Ovary (tissue), 9 donors: Measurements from ENCODE around the gene BHMT2. TPM values are rescaled to one million over a fixed set of nuclear protein-coding genes. Genes with fewer than 3 reads are reported as not detected.

ENCODE experiments used
- DNase-seq, 5 donors: peaks; one replicate each; pipeline ENCODE4 v3.0.0-alpha.2; 2019 to 2020
- H3K27ac ChIP-seq, 2 donors: fragments of 200-600 bp; one replicate each; pipeline versions ENCODE4 v1.5.1 to v1.8.0; 2019 to 2022
- H3K27me3 ChIP-seq: fragments of 200-600 bp; one replicate; pipeline ENCODE4 v1.8.0; 2022
- H3K36me3 ChIP-seq: fragments of 200-600 bp; sonication (generic); one replicate; pipeline ENCODE4 v1.5.1; 2019
- H3K4me1 ChIP-seq: one replicate; pipeline ENCODE4 v1.8.1; 2013; ENCODE audit warnings: mild to moderate bottlenecking, moderate library complexity; ENCODE audit not compliant: insufficient read depth
- H3K4me3 ChIP-seq: fragments of 200-600 bp; sonication (generic); one replicate; pipeline ENCODE4 v1.5.1; 2017
- H3K9me3 ChIP-seq, 2 donors: fragments of 200-600 bp in 1 of 2; sonication (generic) in 1 of 2; one replicate each; pipeline versions ENCODE4 v1.5.1 to v1.8.1; 2013 to 2019; ENCODE audit warnings: mild to moderate bottlenecking in 1 of 2, moderate library complexity in 1 of 2
- EP300 ChIP-seq: sonication (generic); formaldehyde crosslinking; IDR thresholded peaks from one replicate; pipeline ENCODE4 v1.6.1; 2017; ENCODE audit warnings: antibody characterized with exemption
- POLR2A ChIP-seq: fragments of 450-650 bp; IDR thresholded peaks from one replicate; pipeline ENCODE4 v1.6.1; 2017; ENCODE audit warnings: antibody characterized with exemption, mild to moderate bottlenecking, moderate library complexity
- WGBS, 3 donors: extraction: QIAGEN DNeasy Blood & Tissue Kit in 1 of 3; methylation state at CpG; one replicate each; pipeline versions ENCODE4 v1.1.5 to v1.1.7; 2013 to 2017; 5-methylcytosine and 5-hydroxymethylcytosine counted together
- intact Hi-C, 4 donors: fragments of 100-400 bp; cut with DNase I; formaldehyde crosslinking; loops; one replicate each; pipeline versions ENCODE4 v1.11.0 to v1.15.1; 2022 to 2023
- polyA plus RNA-seq, 2 donors: library from polyadenylated mRNA; stranded (reverse); fragments of 200-250 nt in 1 of 2; fragments of 350-450 nt in 1 of 2; fragmentation: Illumina TruSeq in 1 of 2; extraction: RNeasy Lipid Tissue Mini Kit (QIAGEN cat#74804) in 1 of 2; gene quantifications; one replicate each; pipeline ENCODE4 v1.2.3, GENCODE V29; 2013 to 2014
- total RNA-seq, 7 donors: library from RNA; depleted of rRNA in 2 of 7; stranded (reverse); fragments of >200 nt in 2 of 7; fragmentation: NEBNext Ultra II Directional in 3 of 7; extraction: Animal tissue kit (Norgen Biotek cat#: 25700) in 3 of 7; gene quantifications; one replicate each; pipeline versions ENCODE4 v1.1.0 to v1.2.4, GENCODE V29; 2016 to 2023
- TF ChIP-seq, protein P1 (sequence below), 3 donors: fragments of 450-650 bp in 2 of 3; fragments of 200-600 bp in 1 of 3; IDR thresholded peaks; one replicate each; pipeline versions ENCODE4 v1.5.1 to v1.8.0; 2016 to 2022; ENCODE audit warnings: antibody characterized with exemption in 3 of 3, mild to moderate bottlenecking in 1 of 3
- donor health status: DM: no; HTN: no; CAD: no; lungs with moderate emphysema.
- donor health status: DM: no; HTN: no; CAD: no.
- donor health status: Bipolar disorder and iron deficiency.
- donor health status: DM: yes; HTN: yes; CAD: no.
- donor health status: DM: no; HTN: no; CAD: no.
- donor health status: DM: yes; HTN: yes; CAD: no.

The BHMT2 gene
- total and polyA plus RNA-seq, 9 donors = 3.7 to 18.4 (median 7.9) TPM

DNA sequence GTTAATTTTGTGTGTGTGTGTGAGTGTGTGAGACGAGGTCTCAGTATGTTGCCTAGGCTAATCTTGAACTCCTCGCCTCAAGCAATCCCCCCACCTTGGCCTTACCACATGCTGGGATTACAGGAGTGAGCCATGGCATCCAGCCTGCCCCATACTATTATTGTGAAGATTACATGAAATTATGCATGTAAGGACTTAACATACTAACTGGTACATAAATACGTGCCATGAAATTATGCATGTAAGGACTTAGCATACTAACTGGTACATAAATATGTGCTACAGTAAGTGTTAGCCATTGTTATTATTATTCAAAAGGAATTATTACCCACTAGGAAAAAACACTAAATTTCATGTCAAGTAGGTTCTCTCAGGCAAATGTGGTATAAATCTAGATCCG is 16.2 kb upstream of the BHMT2 start:
- Histone ChIP-seq H3K4me3 (no peak overlapping the region), H3K4me1 (no peaks in the 10 kb centered on the region), H3K9me3 (no peaks in the 10 kb centered on the region), H3K27me3 (no peaks in the 10 kb centered on the region), H3K36me3 (no peaks in the 10 kb centered on the region), H3K27ac (no peak overlapping the region)
- intact Hi-C loops = no loop called here
- no peak for DNase-seq
- WGBS, 3 donors = 93 to 96% (median 96%) methylated on average over 4 of the region's 4 CpGs
- TF ChIP-seq EP300 = no peak
- TF ChIP-seq, protein P1, sequence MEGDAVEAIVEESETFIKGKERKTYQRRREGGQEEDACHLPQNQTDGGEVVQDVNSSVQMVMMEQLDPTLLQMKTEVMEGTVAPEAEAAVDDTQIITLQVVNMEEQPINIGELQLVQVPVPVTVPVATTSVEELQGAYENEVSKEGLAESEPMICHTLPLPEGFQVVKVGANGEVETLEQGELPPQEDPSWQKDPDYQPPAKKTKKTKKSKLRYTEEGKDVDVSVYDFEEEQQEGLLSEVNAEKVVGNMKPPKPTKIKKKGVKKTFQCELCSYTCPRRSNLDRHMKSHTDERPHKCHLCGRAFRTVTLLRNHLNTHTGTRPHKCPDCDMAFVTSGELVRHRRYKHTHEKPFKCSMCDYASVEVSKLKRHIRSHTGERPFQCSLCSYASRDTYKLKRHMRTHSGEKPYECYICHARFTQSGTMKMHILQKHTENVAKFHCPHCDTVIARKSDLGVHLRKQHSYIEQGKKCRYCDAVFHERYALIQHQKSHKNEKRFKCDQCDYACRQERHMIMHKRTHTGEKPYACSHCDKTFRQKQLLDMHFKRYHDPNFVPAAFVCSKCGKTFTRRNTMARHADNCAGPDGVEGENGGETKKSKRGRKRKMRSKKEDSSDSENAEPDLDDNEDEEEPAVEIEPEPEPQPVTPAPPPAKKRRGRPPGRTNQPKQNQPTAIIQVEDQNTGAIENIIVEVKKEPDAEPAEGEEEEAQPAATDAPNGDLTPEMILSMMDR (IDR thresholded peaks at IDR 0.05) = no peak
- TF ChIP-seq POLR2A = no peak

GRCh38 chr5:79055017-79055416 is 14.6 kb upstream of the BHMT2 start:
- intact Hi-C loops = no loop called here
- H3K4me3 ChIP-seq = no peak overlapping the region
- H3K36me3 ChIP-seq = no peaks in the 10 kb centered on the region
- H3K27me3 ChIP-seq = no peaks in the 10 kb centered on the region
- no peaks in the 10 kb centered on the region for H3K4me1 ChIP-seq
- TF ChIP-seq EP300 (no peak), POLR2A (no peak)
- TF ChIP-seq, protein P1 (IDR thresholded peaks at IDR 0.05) = no peak
- no peak for DNase-seq
- H3K9me3 ChIP-seq = no peaks in the 10 kb centered on the region
- WGBS, 3 donors = 41 to 47% (median 46%) methylated on average over 1 of the region's 1 CpG
- H3K27ac ChIP-seq = no peak overlapping the region

DNA sequence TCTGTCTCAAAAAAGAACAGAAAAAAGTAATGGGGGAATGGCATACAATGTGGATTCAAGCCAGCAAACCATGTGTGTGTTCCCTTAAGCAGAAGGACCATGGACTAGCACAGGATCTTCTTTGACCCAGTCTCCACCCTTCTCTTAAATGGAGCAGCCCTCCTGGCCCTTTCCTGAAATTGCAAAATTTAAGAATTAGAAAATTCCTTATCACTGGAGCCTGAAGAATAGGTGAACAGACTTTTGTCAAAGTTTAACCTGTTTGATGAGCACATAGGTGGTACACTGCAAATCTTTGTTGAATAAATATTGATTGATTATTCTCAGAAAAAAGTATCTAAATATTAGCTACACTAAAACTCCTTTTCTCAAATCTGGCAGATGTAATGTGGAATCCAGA is 12.7 kb upstream of the BHMT2 start:
- no peaks in the 10 kb centered on the region for H3K4me1 ChIP-seq
- no peaks in the 10 kb centered on the region for H3K27me3 ChIP-seq
- no peak overlapping the region for H3K4me3 ChIP-seq
- H3K27ac ChIP-seq = no peak overlapping the region
- no peaks in the 10 kb centered on the region for H3K9me3 ChIP-seq
- H3K36me3 ChIP-seq = no peaks in the 10 kb centered on the region
- intact Hi-C loops = no loop called here
- DNase-seq = no peak
- TF ChIP-seq, protein P1 (IDR thresholded peaks at IDR 0.05) = no peak
- TF ChIP-seq POLR2A (no peak), EP300 (no peak)

DNA sequence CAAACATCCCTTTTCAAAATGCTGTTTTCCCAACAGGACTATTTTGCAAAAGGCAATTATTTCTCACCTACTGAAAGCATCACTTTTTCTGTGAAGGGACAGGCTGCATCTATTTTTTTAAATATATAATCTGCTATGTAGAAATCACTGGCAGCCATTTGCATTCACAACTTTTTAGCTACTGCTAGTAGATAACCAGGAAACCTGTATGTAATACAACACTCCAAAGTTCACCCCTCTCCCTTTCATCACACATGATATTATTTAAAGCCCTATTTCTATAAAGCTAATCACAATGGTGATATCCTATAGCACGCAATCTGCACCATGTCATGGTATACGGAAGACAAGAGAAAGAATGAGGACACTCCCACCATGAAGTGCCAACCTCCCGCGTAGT is 9.9 kb upstream of the BHMT2 start:
- no peaks in the 10 kb centered on the region for H3K36me3 ChIP-seq
- intact Hi-C loops = no loop called here
- TF ChIP-seq EP300 = no peak
- TF ChIP-seq, protein P1 (IDR thresholded peaks at IDR 0.05) = no peak
- no peak for TF ChIP-seq POLR2A
- no peak for DNase-seq
- no peaks in the 10 kb centered on the region for H3K4me1 ChIP-seq
- H3K9me3 ChIP-seq = no peaks in the 10 kb centered on the region
- WGBS, 3 donors = 76 to 81% (median 79%) methylated on average over 4 of the region's 4 CpGs
- H3K4me3 ChIP-seq = no peak overlapping the region
- no peak overlapping the region for H3K27ac ChIP-seq
- no peaks in the 10 kb centered on the region for H3K27me3 ChIP-seq

DNA sequence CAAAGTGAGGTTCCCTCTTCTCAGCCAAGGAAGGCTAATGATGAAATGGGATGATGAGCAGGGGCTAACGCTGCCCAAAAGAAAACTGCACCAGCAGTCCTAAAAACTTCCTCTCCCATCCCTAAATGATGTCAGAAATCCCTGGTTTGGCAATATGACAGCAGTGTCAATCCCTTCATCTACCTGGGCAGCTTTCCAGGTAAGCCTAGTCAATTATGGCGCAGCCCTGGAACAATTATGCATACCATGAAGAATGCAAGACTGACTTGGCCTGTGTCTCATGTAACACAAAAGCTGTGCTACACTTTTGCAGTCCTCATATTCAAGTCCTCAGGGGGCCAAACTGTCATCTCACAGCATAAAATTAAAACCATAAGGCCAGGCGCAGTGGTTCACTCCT is 7.1 kb upstream of the BHMT2 start:
- no peak for TF ChIP-seq EP300
- Histone ChIP-seq H3K27ac (no peak overlapping the region), H3K9me3 (no peaks in the 10 kb centered on the region), H3K4me3 (no peak overlapping the region), H3K27me3 (no peaks in the 10 kb centered on the region), H3K36me3 (no peaks in the 10 kb centered on the region), H3K4me1 (no peaks in the 10 kb centered on the region)
- intact Hi-C loops = no loop called here
- DNase-seq = no peak
- 93 to 98% (median 94%) methylated on average over 3 of the region's 3 CpGs for WGBS, 3 donors
